GM10266 (cell line): ENCODE data around the gene ZNF248.
"Not testable (repeated sequence)": the region's sequence is repeated elsewhere in the genome, so short reads cannot be mapped to it uniquely, and the experiment has no call there.

Experiments used
- DNase-seq: peaks from one replicate; pipeline ENCODE4 v3.0.0; 2012; ENCODE audit errors: extremely low spot score
- CTCF ChIP-seq: IDR thresholded peaks from 2 replicates; pipeline ENCODE4 v1.5.1; 2012; ENCODE audit warnings: mild to moderate bottlenecking, low read depth; ENCODE audit not compliant: control insufficient read depth, insufficient read depth; ENCODE audit errors: missing control alignments

ZNF248 gene

DNA sequence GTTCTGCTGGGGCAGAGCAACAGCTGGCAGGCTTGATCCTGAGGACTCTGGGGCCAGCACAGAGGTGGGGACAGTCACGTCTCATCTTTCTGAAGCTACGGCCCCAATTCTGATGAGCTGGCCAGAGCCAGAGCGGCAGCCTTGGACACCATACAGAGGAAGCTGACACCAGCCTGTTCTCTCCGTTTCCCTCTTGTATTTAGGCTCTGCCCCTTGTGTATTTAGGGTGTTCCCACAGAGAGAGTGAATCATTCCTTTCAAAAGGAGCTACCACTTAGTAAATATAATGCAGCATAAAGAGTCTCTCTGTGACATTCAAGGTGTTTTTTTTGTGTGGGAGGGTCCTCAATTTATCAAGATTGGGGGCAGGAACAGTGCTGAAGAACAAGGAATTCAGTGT, 109.2 kb downstream of the ZNF248 start:
- no peak for DNase-seq
- no peak for TF ChIP-seq CTCF

DNA sequence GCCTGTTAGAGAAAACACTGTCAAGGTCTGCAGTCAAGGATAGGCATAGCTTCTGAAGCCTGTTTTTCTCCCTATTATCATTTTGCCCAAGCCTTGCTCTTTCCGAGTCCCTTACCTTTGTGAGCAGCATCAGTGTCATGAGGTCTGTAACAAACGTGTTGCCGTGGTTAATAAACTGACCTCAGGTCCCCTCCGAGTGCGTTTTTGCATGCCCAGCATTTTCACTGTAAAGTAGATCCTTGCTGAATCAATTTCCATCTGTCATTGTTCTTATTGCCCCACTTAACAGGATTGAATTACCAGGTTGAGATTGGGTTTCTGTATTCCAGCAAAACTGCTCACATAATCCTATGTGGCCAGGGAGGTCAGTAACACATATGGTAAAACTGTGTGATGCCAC, 110.3 kb downstream of the ZNF248 start:
- TF ChIP-seq CTCF = no peak
- DNase-seq = no peak

GRCh38 chr10:37741831-37742230, 115.6 kb downstream of the ZNF248 start:
- no peak for DNase-seq
- TF ChIP-seq CTCF = no peak

GRCh38 chr10:37739181-37739580, 118.2 kb downstream of the ZNF248 start:
- no peak for TF ChIP-seq CTCF
- DNase-seq = no peak

DNA sequence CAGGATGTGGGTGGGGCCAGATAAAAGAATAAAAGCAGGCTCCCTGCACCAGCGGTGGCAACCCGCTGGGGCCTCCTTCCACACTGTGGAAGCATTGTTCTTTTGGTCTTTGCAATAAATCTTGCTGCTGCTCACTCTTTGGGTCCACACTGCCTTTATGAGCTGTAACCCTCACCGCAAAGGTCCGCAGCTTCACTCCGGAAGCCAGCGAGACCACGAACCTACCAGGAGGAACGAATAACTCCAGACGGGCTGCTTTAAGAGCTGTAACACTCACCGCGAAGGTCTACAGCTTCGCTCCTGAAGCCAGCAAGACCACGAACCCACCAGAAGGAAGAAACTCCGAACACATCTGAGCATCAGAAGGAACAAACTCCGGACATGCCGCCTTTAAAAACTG, 119.2 kb downstream of the ZNF248 start:
- DNase-seq = not testable (repeated sequence)

GRCh38 chr10:37737336-37737735, 120.1 kb downstream of the ZNF248 start:
- TF ChIP-seq CTCF = no peak
- no peak for DNase-seq

DNA sequence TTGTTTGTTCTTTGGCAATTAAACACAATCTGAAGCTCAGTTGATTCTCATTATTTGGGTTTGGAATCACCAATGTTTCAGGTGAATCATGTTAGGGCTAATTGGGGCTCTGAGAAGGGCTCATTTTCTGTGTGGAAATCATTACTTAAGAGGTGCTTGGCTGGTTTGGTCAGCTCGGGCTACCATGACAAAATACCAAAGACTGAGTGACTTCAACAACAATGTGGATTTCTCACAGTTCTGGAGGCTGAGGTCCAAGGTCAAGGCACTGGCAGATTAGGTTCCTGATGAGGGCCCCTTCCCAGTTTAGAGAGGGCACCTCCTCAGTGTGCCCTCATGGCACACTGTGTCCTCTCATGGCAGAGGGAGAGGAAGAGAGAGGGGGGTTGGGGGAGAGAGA, 121.3 kb downstream of the ZNF248 start:
- DNase-seq = no peak
- TF ChIP-seq CTCF = no peak

- no peak for TF ChIP-seq CTCF
- DNase-seq = no peak
Measured at GRCh38 chr10:37734971-37735370, 122.4 kb downstream of the ZNF248 start.
